Body of pancreas (tissue), 4 donors: ENCODE measurements around the gene SIGLEC11.

Source experiments
- CTCF ChIP-seq, 7 experiments: fragments of 450-650 bp in 4 of 7; fragments of 200-600 bp in 3 of 7; sonication (generic) in 3 of 7; IDR thresholded peaks; one replicate each; pipeline ENCODE4 v1.5.1; 2016 to 2019; ENCODE audit warnings: antibody characterized with exemption in 7 of 7
- POLR2A ChIP-seq, 3 donors: fragments of 450-650 bp; IDR thresholded peaks; one replicate each; pipeline ENCODE4 v1.6.1; 2016; ENCODE audit warnings: antibody characterized with exemption in 3 of 3, mild to moderate bottlenecking in 2 of 3

- no peak for TF ChIP-seq CTCF (IDR thresholded peaks at IDR 0.05)
- no peak for TF ChIP-seq POLR2A (IDR thresholded peaks at IDR 0.05)
These were observed 42.9 kb upstream of the SIGLEC11 start for GRCh38 chr19:50003810-50004419.
